HepG2 (cell line): ENCODE measurements around the gene JAGN1. TPM values are rescaled to one million over a fixed set of nuclear protein-coding genes. Genes with fewer than 3 reads are reported as not detected.

ENCODE experiments used
- PHB2 ChIP-seq: fragments of 450-650 bp; IDR thresholded peaks from 2 replicates; pipeline ENCODE4 v1.6.1; 2018; ENCODE audit not compliant: partially characterized antibody
- PHF5A ChIP-seq: IDR thresholded peaks from one replicate; pipeline ENCODE4 v1.6.1; 2018; ENCODE audit warnings: low read depth, missing genetic modification reagents; ENCODE audit not compliant: unreplicated experiment
- RFXANK ChIP-seq: IDR thresholded peaks from 2 replicates; pipeline ENCODE4 v1.6.1; 2016
- SP140L ChIP-seq: sonication (generic); formaldehyde crosslinking; IDR thresholded peaks from 2 replicates; pipeline ENCODE4 v1.4.0; 2020; ENCODE audit warnings: missing genetic modification reagents, borderline replicate concordance
- TBL1XR1 ChIP-seq: fragments of 150-350 bp; IDR thresholded peaks from 2 replicates; pipeline ENCODE4 v1.6.1; 2014; ENCODE audit warnings: borderline replicate concordance, low read length; ENCODE audit not compliant: partially characterized antibody
- TBP ChIP-seq: sonication (generic); formaldehyde crosslinking; IDR thresholded peaks from 2 replicates; pipeline ENCODE4 v1.5.0; 2020; ENCODE audit warnings: missing genetic modification reagents
- ZMAT3 ChIP-seq: sonication (generic); formaldehyde crosslinking; conservative IDR thresholded peaks from 2 replicates; pipeline ENCODE4 v1.7.0; 2021; ENCODE audit warnings: missing genetic modification reagents
- polyA plus RNA-seq, 8 experiments: library from polyadenylated mRNA; depleted of rRNA in 3 of 8; stranded (reverse) in 7 of 8; unstranded in 1 of 8; fragments of >200 nt; fragmentation: Illumina TruSeq in 4 of 8; extraction: Trizol in 4 of 8; gene quantifications; 2 replicates each; pipeline versions ENCODE4 v1.2.1 to v1.2.3, GENCODE V29; 2011 to 2016; ENCODE audit warnings: low read depth in 4 of 8, missing spikeins in 1 of 8, mixed read lengths in 1 of 8; ENCODE audit not compliant: insufficient read depth in 1 of 8
- total RNA-seq, 5 experiments: library from RNA; depleted of rRNA; stranded (reverse); fragments of >200 nt; fragmentation: Illumina TruSeq; extraction: Trizol; gene quantifications; 2 replicates each; pipeline ENCODE4 v1.2.3, GENCODE V29; 2016; ENCODE audit warnings: low read depth in 1 of 5
- TF ChIP-seq, protein P1 (sequence below): sonication (generic); formaldehyde crosslinking; IDR thresholded peaks from 2 replicates; pipeline ENCODE4 v1.4.0; 2020; ENCODE audit warnings: missing genetic modification reagents
- TF ChIP-seq, protein P2 (sequence below): sonication (generic); formaldehyde crosslinking; IDR thresholded peaks from 2 replicates; pipeline ENCODE4 v1.4.0; 2020; ENCODE audit warnings: missing genetic modification reagents
- TF ChIP-seq, protein P3 (sequence below): sonication (generic); formaldehyde crosslinking; IDR thresholded peaks from 2 replicates; pipeline ENCODE4 v1.4.0; 2020; ENCODE audit warnings: low read depth, mild to moderate bottlenecking, missing genetic modification reagents
- TF ChIP-seq, protein P4 (sequence below): sonication (generic); formaldehyde crosslinking; IDR thresholded peaks from 2 replicates; pipeline ENCODE4 v1.5.1; 2020; ENCODE audit warnings: mild to moderate bottlenecking, missing genetic modification reagents
- TF ChIP-seq, protein P5 (sequence below): sonication (generic); formaldehyde crosslinking; IDR thresholded peaks from 2 replicates; pipeline ENCODE4 v1.8.1; 2023; ENCODE audit warnings: missing genetic modification reagents, inconsistent platforms, borderline replicate concordance
- TF ChIP-seq, protein P6 (sequence below): sonication (generic); formaldehyde crosslinking; conservative IDR thresholded peaks from 2 replicates; pipeline ENCODE4 v1.8.0; 2022; ENCODE audit warnings: low read depth, missing genetic modification reagents

The JAGN1 gene
- total and polyA plus RNA-seq, 2 of the 13 experiments (the other 11 are each of a cell fraction or from before 2014, with no cell fraction given): 49.9 to 50.9 TPM

DNA sequence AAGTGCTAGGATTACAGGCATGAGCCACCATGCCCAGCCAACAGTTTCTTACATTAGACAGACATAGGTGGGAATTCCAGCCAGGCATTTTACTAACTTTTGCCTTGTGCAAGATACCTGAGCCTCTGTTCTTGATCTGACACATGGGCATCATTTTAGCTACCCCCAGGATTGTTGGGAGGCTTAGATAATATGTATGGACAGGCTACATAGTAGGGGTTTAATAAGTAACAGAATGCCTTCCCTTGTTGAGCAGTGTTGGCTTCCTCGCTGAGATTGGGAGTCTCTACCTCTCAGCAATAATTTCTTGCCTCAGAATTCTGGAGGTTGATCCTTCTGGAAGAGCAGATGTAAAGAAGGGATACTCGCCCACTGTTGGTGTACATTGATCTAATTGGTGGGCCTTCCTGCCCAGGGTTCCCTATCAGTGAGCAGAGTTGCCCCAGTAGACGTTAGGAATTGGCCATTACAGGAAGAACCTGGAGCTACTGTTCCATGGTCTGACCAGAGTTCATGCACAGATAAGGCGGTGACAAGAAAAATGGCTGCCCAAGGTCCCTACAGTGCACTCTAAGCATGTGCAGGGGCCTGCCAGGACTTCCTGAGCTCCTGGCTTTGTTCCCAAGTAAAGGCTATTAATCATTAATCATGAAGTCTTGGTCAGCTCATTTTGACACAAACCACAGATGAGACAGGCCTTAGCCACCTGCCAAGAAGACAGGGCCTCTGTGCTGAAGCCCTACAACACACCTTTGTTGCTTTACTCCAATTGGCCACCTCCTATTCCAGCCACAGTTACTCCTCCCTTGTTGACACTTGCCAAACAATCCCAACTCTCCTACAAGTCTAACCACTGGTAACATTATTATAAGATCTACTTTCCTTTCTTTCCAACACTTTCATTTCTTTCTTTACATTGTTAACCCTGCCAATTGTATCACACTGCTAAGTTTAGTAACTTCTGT, 7.3 kb downstream of the JAGN1 start (continued):
- TF ChIP-seq, protein P1, sequence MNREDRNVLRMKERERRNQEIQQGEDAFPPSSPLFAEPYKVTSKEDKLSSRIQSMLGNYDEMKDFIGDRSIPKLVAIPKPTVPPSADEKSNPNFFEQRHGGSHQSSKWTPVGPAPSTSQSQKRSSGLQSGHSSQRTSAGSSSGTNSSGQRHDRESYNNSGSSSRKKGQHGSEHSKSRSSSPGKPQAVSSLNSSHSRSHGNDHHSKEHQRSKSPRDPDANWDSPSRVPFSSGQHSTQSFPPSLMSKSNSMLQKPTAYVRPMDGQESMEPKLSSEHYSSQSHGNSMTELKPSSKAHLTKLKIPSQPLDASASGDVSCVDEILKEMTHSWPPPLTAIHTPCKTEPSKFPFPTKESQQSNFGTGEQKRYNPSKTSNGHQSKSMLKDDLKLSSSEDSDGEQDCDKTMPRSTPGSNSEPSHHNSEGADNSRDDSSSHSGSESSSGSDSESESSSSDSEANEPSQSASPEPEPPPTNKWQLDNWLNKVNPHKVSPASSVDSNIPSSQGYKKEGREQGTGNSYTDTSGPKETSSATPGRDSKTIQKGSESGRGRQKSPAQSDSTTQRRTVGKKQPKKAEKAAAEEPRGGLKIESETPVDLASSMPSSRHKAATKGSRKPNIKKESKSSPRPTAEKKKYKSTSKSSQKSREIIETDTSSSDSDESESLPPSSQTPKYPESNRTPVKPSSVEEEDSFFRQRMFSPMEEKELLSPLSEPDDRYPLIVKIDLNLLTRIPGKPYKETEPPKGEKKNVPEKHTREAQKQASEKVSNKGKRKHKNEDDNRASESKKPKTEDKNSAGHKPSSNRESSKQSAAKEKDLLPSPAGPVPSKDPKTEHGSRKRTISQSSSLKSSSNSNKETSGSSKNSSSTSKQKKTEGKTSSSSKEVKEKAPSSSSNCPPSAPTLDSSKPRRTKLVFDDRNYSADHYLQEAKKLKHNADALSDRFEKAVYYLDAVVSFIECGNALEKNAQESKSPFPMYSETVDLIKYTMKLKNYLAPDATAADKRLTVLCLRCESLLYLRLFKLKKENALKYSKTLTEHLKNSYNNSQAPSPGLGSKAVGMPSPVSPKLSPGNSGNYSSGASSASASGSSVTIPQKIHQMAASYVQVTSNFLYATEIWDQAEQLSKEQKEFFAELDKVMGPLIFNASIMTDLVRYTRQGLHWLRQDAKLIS (CRISPR knock-in tag): no peak
- no peak for TF ChIP-seq TBP
- peak; percentile 47 for TF ChIP-seq PHF5A (CRISPR knock-in tag)
- TF ChIP-seq RFXANK (CRISPR knock-in tag): no peak
- TF ChIP-seq ZMAT3 (CRISPR knock-in tag): no peak
- no peak for TF ChIP-seq PHB2
- TF ChIP-seq, protein P2, sequence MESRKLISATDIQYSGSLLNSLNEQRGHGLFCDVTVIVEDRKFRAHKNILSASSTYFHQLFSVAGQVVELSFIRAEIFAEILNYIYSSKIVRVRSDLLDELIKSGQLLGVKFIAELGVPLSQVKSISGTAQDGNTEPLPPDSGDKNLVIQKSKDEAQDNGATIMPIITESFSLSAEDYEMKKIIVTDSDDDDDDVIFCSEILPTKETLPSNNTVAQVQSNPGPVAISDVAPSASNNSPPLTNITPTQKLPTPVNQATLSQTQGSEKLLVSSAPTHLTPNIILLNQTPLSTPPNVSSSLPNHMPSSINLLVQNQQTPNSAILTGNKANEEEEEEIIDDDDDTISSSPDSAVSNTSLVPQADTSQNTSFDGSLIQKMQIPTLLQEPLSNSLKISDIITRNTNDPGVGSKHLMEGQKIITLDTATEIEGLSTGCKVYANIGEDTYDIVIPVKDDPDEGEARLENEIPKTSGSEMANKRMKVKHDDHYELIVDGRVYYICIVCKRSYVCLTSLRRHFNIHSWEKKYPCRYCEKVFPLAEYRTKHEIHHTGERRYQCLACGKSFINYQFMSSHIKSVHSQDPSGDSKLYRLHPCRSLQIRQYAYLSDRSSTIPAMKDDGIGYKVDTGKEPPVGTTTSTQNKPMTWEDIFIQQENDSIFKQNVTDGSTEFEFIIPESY: peak; percentile 19; the same call in 1 of the 2 replicates
- TF ChIP-seq, protein P3, sequence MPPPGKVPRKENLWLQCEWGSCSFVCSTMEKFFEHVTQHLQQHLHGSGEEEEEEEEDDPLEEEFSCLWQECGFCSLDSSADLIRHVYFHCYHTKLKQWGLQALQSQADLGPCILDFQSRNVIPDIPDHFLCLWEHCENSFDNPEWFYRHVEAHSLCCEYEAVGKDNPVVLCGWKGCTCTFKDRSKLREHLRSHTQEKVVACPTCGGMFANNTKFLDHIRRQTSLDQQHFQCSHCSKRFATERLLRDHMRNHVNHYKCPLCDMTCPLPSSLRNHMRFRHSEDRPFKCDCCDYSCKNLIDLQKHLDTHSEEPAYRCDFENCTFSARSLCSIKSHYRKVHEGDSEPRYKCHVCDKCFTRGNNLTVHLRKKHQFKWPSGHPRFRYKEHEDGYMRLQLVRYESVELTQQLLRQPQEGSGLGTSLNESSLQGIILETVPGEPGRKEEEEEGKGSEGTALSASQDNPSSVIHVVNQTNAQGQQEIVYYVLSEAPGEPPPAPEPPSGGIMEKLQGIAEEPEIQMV (CRISPR knock-in tag): 0 out of 2 replicates have a peak, but pooled peaks have one; percentile 67
- TF ChIP-seq TBL1XR1: peak; percentile 4
- TF ChIP-seq, protein P4, sequence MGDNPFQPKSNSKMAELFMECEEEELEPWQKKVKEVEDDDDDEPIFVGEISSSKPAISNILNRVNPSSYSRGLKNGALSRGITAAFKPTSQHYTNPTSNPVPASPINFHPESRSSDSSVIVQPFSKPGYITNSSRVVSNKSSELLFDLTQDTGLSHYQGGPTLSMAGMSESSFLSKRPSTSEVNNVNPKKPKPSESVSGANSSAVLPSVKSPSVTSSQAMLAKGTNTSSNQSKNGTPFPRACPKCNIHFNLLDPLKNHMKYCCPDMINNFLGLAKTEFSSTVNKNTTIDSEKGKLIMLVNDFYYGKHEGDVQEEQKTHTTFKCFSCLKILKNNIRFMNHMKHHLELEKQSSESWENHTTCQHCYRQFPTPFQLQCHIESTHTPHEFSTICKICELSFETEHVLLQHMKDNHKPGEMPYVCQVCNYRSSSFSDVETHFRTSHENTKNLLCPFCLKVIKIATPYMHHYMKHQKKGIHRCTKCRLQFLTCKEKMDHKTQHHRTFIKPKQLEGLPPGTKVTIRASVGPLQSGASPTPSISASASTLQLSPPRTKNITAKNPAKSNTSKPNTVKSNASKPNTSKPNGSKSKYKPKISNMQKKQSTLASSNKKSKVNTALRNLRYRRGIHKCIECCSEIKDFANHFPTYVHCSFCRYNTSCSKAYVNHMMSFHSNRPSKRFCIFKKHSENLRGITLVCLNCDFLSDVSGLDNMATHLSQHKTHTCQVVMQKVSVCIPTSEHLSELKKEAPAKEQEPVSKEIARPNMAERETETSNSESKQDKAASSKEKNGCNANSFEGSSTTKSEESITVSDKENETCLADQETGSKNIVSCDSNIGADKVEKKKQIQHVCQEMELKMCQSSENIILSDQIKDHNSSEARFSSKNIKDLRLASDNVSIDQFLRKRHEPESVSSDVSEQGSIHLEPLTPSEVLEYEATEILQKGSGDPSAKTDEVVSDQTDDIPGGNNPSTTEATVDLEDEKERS (CRISPR knock-in tag): 0 out of 2 replicates have a peak, but pooled peaks have one; percentile 36
- TF ChIP-seq, protein P5, sequence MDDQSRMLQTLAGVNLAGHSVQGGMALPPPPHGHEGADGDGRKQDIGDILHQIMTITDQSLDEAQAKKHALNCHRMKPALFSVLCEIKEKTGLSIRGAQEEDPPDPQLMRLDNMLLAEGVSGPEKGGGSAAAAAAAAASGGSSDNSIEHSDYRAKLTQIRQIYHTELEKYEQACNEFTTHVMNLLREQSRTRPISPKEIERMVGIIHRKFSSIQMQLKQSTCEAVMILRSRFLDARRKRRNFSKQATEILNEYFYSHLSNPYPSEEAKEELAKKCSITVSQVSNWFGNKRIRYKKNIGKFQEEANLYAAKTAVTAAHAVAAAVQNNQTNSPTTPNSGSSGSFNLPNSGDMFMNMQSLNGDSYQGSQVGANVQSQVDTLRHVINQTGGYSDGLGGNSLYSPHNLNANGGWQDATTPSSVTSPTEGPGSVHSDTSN (CRISPR knock-in tag): no peak
- no peak for TF ChIP-seq SP140L (CRISPR knock-in tag)
- TF ChIP-seq, protein P6, sequence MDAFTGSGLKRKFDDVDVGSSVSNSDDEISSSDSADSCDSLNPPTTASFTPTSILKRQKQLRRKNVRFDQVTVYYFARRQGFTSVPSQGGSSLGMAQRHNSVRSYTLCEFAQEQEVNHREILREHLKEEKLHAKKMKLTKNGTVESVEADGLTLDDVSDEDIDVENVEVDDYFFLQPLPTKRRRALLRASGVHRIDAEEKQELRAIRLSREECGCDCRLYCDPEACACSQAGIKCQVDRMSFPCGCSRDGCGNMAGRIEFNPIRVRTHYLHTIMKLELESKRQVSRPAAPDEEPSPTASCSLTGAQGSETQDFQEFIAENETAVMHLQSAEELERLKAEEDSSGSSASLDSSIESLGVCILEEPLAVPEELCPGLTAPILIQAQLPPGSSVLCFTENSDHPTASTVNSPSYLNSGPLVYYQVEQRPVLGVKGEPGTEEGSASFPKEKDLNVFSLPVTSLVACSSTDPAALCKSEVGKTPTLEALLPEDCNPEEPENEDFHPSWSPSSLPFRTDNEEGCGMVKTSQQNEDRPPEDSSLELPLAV (CRISPR knock-in tag): no peak
